Panc1 (cell line): Measurements from ENCODE around the gene ABCC8. TPM values are rescaled to one million over a fixed set of nuclear protein-coding genes. Genes with fewer than 3 reads are reported as not detected.

Source experiments
- ATAC-seq: fragments of 200-7000 bp; cut with Tn5 transposase; 2 replicates; pipeline ENCODE4 v1.9.1; 2020; ENCODE audit warnings: mild to moderate bottlenecking, moderate library complexity
- BruUV-seq: library from RNA; stranded (reverse); fragments of 400-500 nt; replicated peaks from 2 replicates; lab custom pipeline; 2021; lab: Mats Ljungman, UMichigan
- CTCF ChIA-PET: fragments of 300-600 bp; sonication (Branson Sonifier 250); formaldehyde crosslinking; loops from one replicate; lab custom pipeline; 2022; ENCODE audit warnings: antibody characterized with exemption; lab: Charles Lee
- POLR2A ChIA-PET: fragments of 300-600 bp; sonication (Branson Sonifier 250); formaldehyde crosslinking; loops from one replicate; lab custom pipeline; 2022; ENCODE audit warnings: antibody characterized with exemption; lab: Charles Lee
- DNase-seq: peaks from one replicate; pipeline ENCODE4 v3.0.0-alpha.2; 2010; ENCODE audit warnings: low read depth, low spot score
- H3K27ac ChIP-seq: 2 replicates; pipeline ENCODE4 v1.5.1; 2011; ENCODE audit warnings: mild to moderate bottlenecking, low read length, inconsistent platforms
- H3K27me3 ChIP-seq: fragments of 200-500 bp; sonication (Bioruptor generic); 2 replicates; pipeline ENCODE4 v1.6.0; 2014; ENCODE audit warnings: low read length, inconsistent platforms; ENCODE audit not compliant: control insufficient read depth, insufficient read depth
- H3K36me3 ChIP-seq: fragments of 200-500 bp; sonication (Bioruptor generic); 2 replicates; pipeline ENCODE4 v1.5.1; 2014; ENCODE audit warnings: inconsistent platforms, mild to moderate bottlenecking, low read length, moderate library complexity; ENCODE audit not compliant: control insufficient read depth, insufficient read depth
- H3K4me1 ChIP-seq: 2 replicates; pipeline ENCODE4 v1.5.1; 2011; ENCODE audit warnings: inconsistent platforms, mild to moderate bottlenecking, low read length, moderate library complexity; ENCODE audit not compliant: control insufficient read depth, insufficient read depth
- H3K4me3 ChIP-seq, 2 experiments: 2 replicates each; pipeline ENCODE4 v1.5.1; 2011 to 2012; ENCODE audit warnings: low read depth in 2 of 2, low read length in 2 of 2, mild to moderate bottlenecking in 2 of 2, inconsistent platforms in 1 of 2, moderate library complexity in 1 of 2
- H3K9me3 ChIP-seq: fragments of 200-500 bp; sonication (Bioruptor generic); 2 replicates; pipeline ENCODE4 v1.5.1; 2014; ENCODE audit warnings: low read depth, mild to moderate bottlenecking, inconsistent platforms, low read length, moderate library complexity; ENCODE audit not compliant: control insufficient read depth, insufficient read depth
- CTCF ChIP-seq: fragments of 450-650 bp; IDR thresholded peaks from 2 replicates; pipeline ENCODE4 v1.5.1; 2017; ENCODE audit warnings: mild to moderate bottlenecking
- POLR2AphosphoS5 ChIP-seq: IDR thresholded peaks from 2 replicates; pipeline ENCODE4 v1.6.1; 2012; ENCODE audit warnings: mild to moderate bottlenecking, low read depth, low read length, moderate library complexity
- REST ChIP-seq, 2 experiments: IDR thresholded peaks; 2 replicates each; pipeline ENCODE4 v1.6.1; 2011 to 2012; ENCODE audit warnings: low read depth in 2 of 2, control low read depth in 1 of 2, low read length in 1 of 2, mild to moderate bottlenecking in 1 of 2, moderate library complexity in 1 of 2; ENCODE audit not compliant: insufficient read depth in 1 of 2
- SIN3A ChIP-seq: IDR thresholded peaks from 2 replicates; pipeline ENCODE4 v1.6.1; 2012; ENCODE audit warnings: low read depth, mild to moderate bottlenecking, low read length, moderate library complexity, borderline replicate concordance; ENCODE audit not compliant: insufficient read depth
- TCF7L2 ChIP-seq: IDR thresholded peaks from 2 replicates; pipeline ENCODE4 v1.6.1; 2011; ENCODE audit warnings: mild to moderate bottlenecking, low read depth, low read length, inconsistent platforms
- in situ Hi-C: cut with HindIII; loops from 2 replicates; pipeline ENCODE4 v1.10.0; 2016; ENCODE audit warnings: low sequenced_read_pairs, low pct_unique_long_range_greater_than_20kb
- intact Hi-C: fragments of 100-400 bp; cut with micrococcal nuclease; formaldehyde crosslinking; loops from one replicate; pipeline ENCODE4 v1.10.0; 2022; ENCODE audit not compliant: unreplicated experiment
- total RNA-seq: library from RNA; stranded (reverse); gene quantifications from one replicate; pipeline ENCODE4 v1.2.1, GENCODE V29; 2021; ENCODE audit not compliant: unreplicated experiment

Gene ABCC8
- total RNA-seq, 1 experiment from 2014 or later: 0.18 TPM

- Histone ChIP-seq H3K27me3 (no peaks in the 10 kb centered on the region), H3K4me3 (no peak overlapping the region), H3K9me3 (no peaks in the 10 kb centered on the region), H3K4me1 (peaks cover 6% of the 10 kb centered on the region; the same call in 1 of the 2 replicates), H3K36me3 (no peaks in the 10 kb centered on the region), H3K27ac (no peak overlapping the region)
- BruUV-seq: no TSS peak
- TF ChIP-seq CTCF: no peak
- no peak for TF ChIP-seq POLR2AphosphoS5
- TF ChIP-seq REST (IDR thresholded peaks at IDR 0.05; ENCODE audit: insufficient read depth in 1 of 2, low read depth in 2 of 2, low read length in 1 of 2): no peak
- no peak for TF ChIP-seq SIN3A
- no peak for TF ChIP-seq TCF7L2
- no peak for ATAC-seq
- CTCF ChIA-PET: no interaction called here
- DNase-seq: no peak
- intact Hi-C loops: no loop called here
- POLR2A ChIA-PET: no interaction called here
- in situ Hi-C loops: no loop called here
These were observed 69.1 kb downstream of the ABCC8 start for GRCh38 chr11:17407575-17407974.

- peaks cover 6% of the 10 kb centered on the region; the same call in 1 of the 2 replicates for H3K4me1 ChIP-seq
- H3K36me3 ChIP-seq: no peaks in the 10 kb centered on the region
- intact Hi-C loops (no loop called here), in situ Hi-C loops (no loop called here)
- no peaks in the 10 kb centered on the region for H3K9me3 ChIP-seq
- BruUV-seq: no TSS peak
- no peak overlapping the region for H3K4me3 ChIP-seq
- ChIA-PET CTCF (no interaction called here), POLR2A (no interaction called here)
- H3K27ac ChIP-seq: no peak overlapping the region
- DNase-seq (no peak), ATAC-seq (no peak)
- no peaks in the 10 kb centered on the region for H3K27me3 ChIP-seq
- TF ChIP-seq POLR2AphosphoS5: no peak
- TF ChIP-seq TCF7L2: no peak
- no peak for TF ChIP-seq REST (IDR thresholded peaks at IDR 0.05; ENCODE audit: insufficient read depth in 1 of 2, low read depth in 2 of 2, low read length in 1 of 2)
- TF ChIP-seq SIN3A: no peak
- TF ChIP-seq CTCF: no peak
These were observed 69.9 kb downstream of the ABCC8 start for GRCh38 chr11:17406818-17407149.
